ENCODE data around the gene ITPR2. TPM values are rescaled to one million over a fixed set of nuclear protein-coding genes. Genes with fewer than 3 reads are reported as not detected.

ITPR2 gene
- polyA plus RNA-seq, 1 of the 3 experiments (the other 2 are of a cell fraction): 2.3 TPM

DNA sequence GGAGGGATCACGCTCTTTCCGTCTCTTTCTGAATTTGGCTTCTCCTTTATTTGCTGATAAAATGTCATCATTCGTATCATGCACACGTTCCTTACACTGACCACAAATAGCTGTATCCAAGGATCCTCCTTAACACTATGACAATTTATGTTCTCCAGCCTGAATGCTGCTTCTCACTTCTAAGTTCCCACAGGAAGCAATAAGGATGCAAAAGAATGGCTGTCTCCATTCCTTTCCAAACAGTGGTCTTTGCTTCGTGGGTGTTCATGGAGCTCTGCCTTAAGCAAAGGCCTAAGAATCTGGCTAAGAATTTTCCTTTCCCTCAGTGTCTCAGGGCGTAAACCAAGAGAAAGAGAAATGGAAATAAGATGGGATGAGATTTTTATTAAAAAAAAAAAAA lies 200.2 kb downstream of the ITPR2 start:
- Histone ChIP-seq H3K9me3 (no peaks in the 10 kb centered on the region), H4K20me1 (ENCODE audit: insufficient read depth) (no peaks in the 10 kb centered on the region), H3K4me3 (ENCODE audit: low read depth in 2 of 2, low read length in 1 of 2) (no peak overlapping the region), H2AFZ (ENCODE audit: low read depth) (no peak overlapping the region), H3K9ac (no peak overlapping the region), H3K36me3 (replicated peaks in 1 of 2; ENCODE audit: control insufficient read depth in 1 of 2, insufficient read depth in 2 of 2, low read length in 1 of 2) (peaks cover 0 to 4% of the 10 kb centered on the region in 2 experiments), H3K27me3 (ENCODE audit: insufficient read depth) (no peaks in the 10 kb centered on the region), H3K27ac (ENCODE audit: low read depth in 2 of 2, low read length in 1 of 2) (peak overlapping the region in 1 of 2 experiments; percentile 84; a peak in 2 of 4 replicates), H3K4me1 (ENCODE audit: control insufficient read depth in 1 of 2, insufficient read depth in 2 of 2, low read depth in 1 of 2, low read length in 1 of 2) (peaks cover 9 to 51% of the 10 kb centered on the region in 2 experiments), H3F3A (replicated peaks; ENCODE audit: insufficient read depth) (peaks cover 52% of the 10 kb centered on the region), H3K9me2 (no peaks in the 10 kb centered on the region), H3K79me2 (ENCODE audit: insufficient read depth) (no peaks in the 10 kb centered on the region), H3K4me2 (no peak overlapping the region)
- no peak for TF ChIP-seq SMC3 (IDR thresholded peaks at IDR 0.05; ENCODE audit: low read depth, low read length)
- no peak for TF ChIP-seq ELF1 (IDR thresholded peaks at IDR 0.05)
- TF ChIP-seq RAD21 (IDR thresholded peaks at IDR 0.05; ENCODE audit: low read length): no peak
- TF ChIP-seq GATA2 (CRISPR knock-in tag; IDR thresholded peaks at IDR 0.05): no peak
- TF ChIP-seq FOSL2 (IDR thresholded peaks at IDR 0.05; ENCODE audit: borderline replicate concordance, low read depth): no peak
- TF ChIP-seq MEF2A (IDR thresholded peaks at IDR 0.05; ENCODE audit: borderline replicate concordance, low read depth): no peak
- TF ChIP-seq NFIC (IDR thresholded peaks at IDR 0.05; ENCODE audit: borderline replicate concordance): no peak
- TF ChIP-seq, protein P1, sequence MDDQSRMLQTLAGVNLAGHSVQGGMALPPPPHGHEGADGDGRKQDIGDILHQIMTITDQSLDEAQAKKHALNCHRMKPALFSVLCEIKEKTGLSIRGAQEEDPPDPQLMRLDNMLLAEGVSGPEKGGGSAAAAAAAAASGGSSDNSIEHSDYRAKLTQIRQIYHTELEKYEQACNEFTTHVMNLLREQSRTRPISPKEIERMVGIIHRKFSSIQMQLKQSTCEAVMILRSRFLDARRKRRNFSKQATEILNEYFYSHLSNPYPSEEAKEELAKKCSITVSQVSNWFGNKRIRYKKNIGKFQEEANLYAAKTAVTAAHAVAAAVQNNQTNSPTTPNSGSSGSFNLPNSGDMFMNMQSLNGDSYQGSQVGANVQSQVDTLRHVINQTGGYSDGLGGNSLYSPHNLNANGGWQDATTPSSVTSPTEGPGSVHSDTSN (IDR thresholded peaks at IDR 0.05): no peak
- TF ChIP-seq, protein P2, sequence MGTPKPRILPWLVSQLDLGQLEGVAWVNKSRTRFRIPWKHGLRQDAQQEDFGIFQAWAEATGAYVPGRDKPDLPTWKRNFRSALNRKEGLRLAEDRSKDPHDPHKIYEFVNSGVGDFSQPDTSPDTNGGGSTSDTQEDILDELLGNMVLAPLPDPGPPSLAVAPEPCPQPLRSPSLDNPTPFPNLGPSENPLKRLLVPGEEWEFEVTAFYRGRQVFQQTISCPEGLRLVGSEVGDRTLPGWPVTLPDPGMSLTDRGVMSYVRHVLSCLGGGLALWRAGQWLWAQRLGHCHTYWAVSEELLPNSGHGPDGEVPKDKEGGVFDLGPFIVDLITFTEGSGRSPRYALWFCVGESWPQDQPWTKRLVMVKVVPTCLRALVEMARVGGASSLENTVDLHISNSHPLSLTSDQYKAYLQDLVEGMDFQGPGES (IDR thresholded peaks at IDR 0.05; ENCODE audit: low read depth, low read length): no peak
- TF ChIP-seq TEAD4 (IDR thresholded peaks at IDR 0.05; ENCODE audit: borderline replicate concordance, insufficient read depth): no peak
- no peak for TF ChIP-seq RXRA (IDR thresholded peaks at IDR 0.05; ENCODE audit: borderline replicate concordance, low read depth)
- TF ChIP-seq GABPA (IDR thresholded peaks at IDR 0.05; ENCODE audit: low read depth): no peak
- TF ChIP-seq JUND (IDR thresholded peaks at IDR 0.05): no peak
- no peak for TF ChIP-seq RCOR1 (IDR thresholded peaks at IDR 0.05; ENCODE audit: low read length)
- no peak for TF ChIP-seq NRF1 (IDR thresholded peaks at IDR 0.05; ENCODE audit: low read depth, low read length)
- TF ChIP-seq, protein P3, sequence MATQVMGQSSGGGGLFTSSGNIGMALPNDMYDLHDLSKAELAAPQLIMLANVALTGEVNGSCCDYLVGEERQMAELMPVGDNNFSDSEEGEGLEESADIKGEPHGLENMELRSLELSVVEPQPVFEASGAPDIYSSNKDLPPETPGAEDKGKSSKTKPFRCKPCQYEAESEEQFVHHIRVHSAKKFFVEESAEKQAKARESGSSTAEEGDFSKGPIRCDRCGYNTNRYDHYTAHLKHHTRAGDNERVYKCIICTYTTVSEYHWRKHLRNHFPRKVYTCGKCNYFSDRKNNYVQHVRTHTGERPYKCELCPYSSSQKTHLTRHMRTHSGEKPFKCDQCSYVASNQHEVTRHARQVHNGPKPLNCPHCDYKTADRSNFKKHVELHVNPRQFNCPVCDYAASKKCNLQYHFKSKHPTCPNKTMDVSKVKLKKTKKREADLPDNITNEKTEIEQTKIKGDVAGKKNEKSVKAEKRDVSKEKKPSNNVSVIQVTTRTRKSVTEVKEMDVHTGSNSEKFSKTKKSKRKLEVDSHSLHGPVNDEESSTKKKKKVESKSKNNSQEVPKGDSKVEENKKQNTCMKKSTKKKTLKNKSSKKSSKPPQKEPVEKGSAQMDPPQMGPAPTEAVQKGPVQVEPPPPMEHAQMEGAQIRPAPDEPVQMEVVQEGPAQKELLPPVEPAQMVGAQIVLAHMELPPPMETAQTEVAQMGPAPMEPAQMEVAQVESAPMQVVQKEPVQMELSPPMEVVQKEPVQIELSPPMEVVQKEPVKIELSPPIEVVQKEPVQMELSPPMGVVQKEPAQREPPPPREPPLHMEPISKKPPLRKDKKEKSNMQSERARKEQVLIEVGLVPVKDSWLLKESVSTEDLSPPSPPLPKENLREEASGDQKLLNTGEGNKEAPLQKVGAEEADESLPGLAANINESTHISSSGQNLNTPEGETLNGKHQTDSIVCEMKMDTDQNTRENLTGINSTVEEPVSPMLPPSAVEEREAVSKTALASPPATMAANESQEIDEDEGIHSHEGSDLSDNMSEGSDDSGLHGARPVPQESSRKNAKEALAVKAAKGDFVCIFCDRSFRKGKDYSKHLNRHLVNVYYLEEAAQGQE (IDR thresholded peaks at IDR 0.05; ENCODE audit: low read depth, low read length): no peak
- no peak for TF ChIP-seq SIN3A (IDR thresholded peaks at IDR 0.05; ENCODE audit: borderline replicate concordance, low read depth, low read length)
- ChIA-PET CTCF (interaction anchor here (1.1 to 1.2 kb wide), 3 partner anchors 19 to 514 kb away, joined by 3 to 5 read pairs (median 4); no protein-coding TSS in a partner anchor), POLR2A (no interaction called here)
- WGBS (ENCODE audit: low lambda C conversion rate): 97% methylated on average over 6 of the region's 6 CpGs
- no peak for DNase-seq
